ENCODE measurements around the gene CD37.

The CD37 gene

GRCh38 chr19:49362048-49362928 lies 27.1 kb downstream of the CD37 start, which contains the start of gene TEAD2:
TEAD2 (minus strand) TSS chr19:49362416; CDS start chr19:49360075, 2,341 bp downstream.
- TF ChIP-seq MYC (IDR thresholded peaks at IDR 0.05; ENCODE audit: low read depth, low read length): no peak
- no peak within 1 kb of the TSS for H3K4me3 ChIP-seq (ENCODE audit: low read depth, low read length)
- DNase-seq (ENCODE audit: low read depth): no peak

GRCh38 chr19:49362929-49363267 lies 27.7 kb downstream of the CD37 start:
- no peak for DNase-seq (ENCODE audit: low read depth)
- no peak overlapping the region for H3K4me3 ChIP-seq (ENCODE audit: low read depth, low read length)
- no peak for TF ChIP-seq MYC (IDR thresholded peaks at IDR 0.05; ENCODE audit: low read depth, low read length)
- no peak for TF ChIP-seq POLR2A (IDR thresholded peaks at IDR 0.05; ENCODE audit: extremely low read depth, insufficient read length)
- TF ChIP-seq MAX (IDR thresholded peaks at IDR 0.05; ENCODE audit: low read depth, low read length): no peak
- TF ChIP-seq, protein P1, sequence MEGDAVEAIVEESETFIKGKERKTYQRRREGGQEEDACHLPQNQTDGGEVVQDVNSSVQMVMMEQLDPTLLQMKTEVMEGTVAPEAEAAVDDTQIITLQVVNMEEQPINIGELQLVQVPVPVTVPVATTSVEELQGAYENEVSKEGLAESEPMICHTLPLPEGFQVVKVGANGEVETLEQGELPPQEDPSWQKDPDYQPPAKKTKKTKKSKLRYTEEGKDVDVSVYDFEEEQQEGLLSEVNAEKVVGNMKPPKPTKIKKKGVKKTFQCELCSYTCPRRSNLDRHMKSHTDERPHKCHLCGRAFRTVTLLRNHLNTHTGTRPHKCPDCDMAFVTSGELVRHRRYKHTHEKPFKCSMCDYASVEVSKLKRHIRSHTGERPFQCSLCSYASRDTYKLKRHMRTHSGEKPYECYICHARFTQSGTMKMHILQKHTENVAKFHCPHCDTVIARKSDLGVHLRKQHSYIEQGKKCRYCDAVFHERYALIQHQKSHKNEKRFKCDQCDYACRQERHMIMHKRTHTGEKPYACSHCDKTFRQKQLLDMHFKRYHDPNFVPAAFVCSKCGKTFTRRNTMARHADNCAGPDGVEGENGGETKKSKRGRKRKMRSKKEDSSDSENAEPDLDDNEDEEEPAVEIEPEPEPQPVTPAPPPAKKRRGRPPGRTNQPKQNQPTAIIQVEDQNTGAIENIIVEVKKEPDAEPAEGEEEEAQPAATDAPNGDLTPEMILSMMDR (IDR thresholded peaks at IDR 0.05; ENCODE audit: low read depth, low read length): no peak

- TF ChIP-seq MYC (IDR thresholded peaks at IDR 0.05; ENCODE audit: low read depth, low read length) (no peak), MAX (IDR thresholded peaks at IDR 0.05; ENCODE audit: low read depth, low read length) (no peak), POLR2A (IDR thresholded peaks at IDR 0.05; ENCODE audit: extremely low read depth, insufficient read length) (no peak)
- TF ChIP-seq, protein P1 (IDR thresholded peaks at IDR 0.05; ENCODE audit: low read depth, low read length): no peak
- peak; percentile 44 for DNase-seq (ENCODE audit: low read depth)
- H3K4me3 ChIP-seq (ENCODE audit: low read depth, low read length): no peak within 1 kb of the TSS
Measured at GRCh38 chr19:49363268-49364082, 28.3 kb downstream of the CD37 start, which contains the start of gene DKKL1. DKKL1 (plus strand) TSS chr19:49363877; CDS start chr19:49363999, 122 bp downstream.

DNA sequence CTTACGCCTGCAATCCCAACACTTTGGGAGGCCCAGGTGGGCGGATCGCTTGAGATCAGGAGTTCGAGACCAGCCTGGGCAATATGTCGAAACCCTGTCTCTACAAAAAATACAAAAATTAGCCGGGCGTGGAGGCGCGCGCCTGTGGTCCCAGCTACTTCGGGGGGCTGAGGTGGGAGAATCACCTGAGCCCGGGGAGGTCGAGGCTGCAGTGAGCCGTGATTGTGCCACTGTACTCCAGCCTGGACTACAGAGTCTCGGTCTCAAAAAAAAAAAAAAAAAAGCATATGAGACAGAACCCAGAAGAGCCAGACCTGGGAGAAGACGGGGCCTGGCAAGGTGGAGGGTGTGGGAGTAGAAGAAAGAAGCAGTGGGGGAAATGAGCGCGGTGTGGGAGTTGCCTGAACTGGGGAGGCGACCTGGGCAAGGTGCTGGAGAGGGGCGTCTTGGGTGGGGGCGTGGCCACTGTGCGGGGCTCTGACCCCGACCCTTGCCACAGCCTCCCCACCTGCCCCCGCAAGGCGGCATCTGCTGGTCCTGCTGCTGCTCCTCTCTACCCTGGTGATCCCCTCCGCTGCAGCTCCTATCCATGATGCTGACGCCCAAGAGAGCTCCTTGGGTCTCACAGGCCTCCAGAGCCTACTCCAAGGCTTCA lies 29.0 kb downstream of the CD37 start:
- H3K4me3 ChIP-seq (ENCODE audit: low read depth, low read length): no peak overlapping the region
- TF ChIP-seq POLR2A (IDR thresholded peaks at IDR 0.05; ENCODE audit: extremely low read depth, insufficient read length): no peak
- TF ChIP-seq, protein P1 (IDR thresholded peaks at IDR 0.05; ENCODE audit: low read depth, low read length): no peak
- no peak for TF ChIP-seq MAX (IDR thresholded peaks at IDR 0.05; ENCODE audit: low read depth, low read length)
- no peak for TF ChIP-seq MYC (IDR thresholded peaks at IDR 0.05; ENCODE audit: low read depth, low read length)
- DNase-seq (ENCODE audit: low read depth): no peak

- no peak overlapping the region for H3K4me3 ChIP-seq (ENCODE audit: low read depth, low read length)
- peak; percentile 27 for DNase-seq (ENCODE audit: low read depth)
- TF ChIP-seq MAX (IDR thresholded peaks at IDR 0.05; ENCODE audit: low read depth, low read length) (no peak), POLR2A (IDR thresholded peaks at IDR 0.05; ENCODE audit: extremely low read depth, insufficient read length) (no peak), MYC (IDR thresholded peaks at IDR 0.05; ENCODE audit: low read depth, low read length) (no peak)
- TF ChIP-seq, protein P1 (IDR thresholded peaks at IDR 0.05; ENCODE audit: low read depth, low read length): no peak
Measured at GRCh38 chr19:49366110-49366509, 30.9 kb downstream of the CD37 start.
